ENCODE data around the gene PALB2. TPM values are rescaled to one million over a fixed set of nuclear protein-coding genes. Genes with fewer than 3 reads are reported as not detected.
A peak's percentile ranks its signal among the peaks of the same experiment; 100 is the strongest.

The PALB2 gene
- total and polyA plus RNA-seq, 2 of the 13 experiments (the other 11 are each of a cell fraction or from before 2014, with no cell fraction given), result 12.1 to 40.9 TPM

- no peak; the same call in 1 of the 2 replicates for TF ChIP-seq AFF4 (CRISPR knock-in tag; IDR thresholded peaks at IDR 0.05)
- TF ChIP-seq STAT6 (CRISPR knock-in tag; IDR thresholded peaks at IDR 0.05; ENCODE audit: borderline replicate concordance), result peak; percentile 95
- TF ChIP-seq ZNF83 (CRISPR knock-in tag; IDR thresholded peaks at IDR 0.05; ENCODE audit: borderline replicate concordance), result no peak; the same call in 1 of the 2 replicates
- TF ChIP-seq TRIM22 (IDR thresholded peaks at IDR 0.05), result no peak
- peak; percentile 84; the same call in 1 of the 2 replicates for TF ChIP-seq ZNF639 (CRISPR knock-in tag; conservative IDR thresholded peaks at IDR 0.05)
- TF ChIP-seq RCOR2 (CRISPR knock-in tag; IDR thresholded peaks at IDR 0.05), result no peak
- TF ChIP-seq MAFF (IDR thresholded peaks at IDR 0.05; ENCODE audit: low read depth, low read length), result peak; percentile 44; the same call in 1 of the 2 replicates
- TF ChIP-seq TOE1 (CRISPR knock-in tag; IDR thresholded peaks at IDR 0.05), result peak; percentile 31; the same call in 1 of the 2 replicates
- peak; percentile 50; the same call in 1 of the 2 replicates for TF ChIP-seq ZNF343 (CRISPR knock-in tag; IDR thresholded peaks at IDR 0.05)
- TF ChIP-seq CEBPZ (IDR thresholded peaks at IDR 0.05; ENCODE audit: low read length), result no peak
- TF ChIP-seq ZNF33B (CRISPR knock-in tag; IDR thresholded peaks at IDR 0.05), result peak; percentile 98
- TF ChIP-seq ZNF670 (CRISPR knock-in tag; IDR thresholded peaks at IDR 0.05; ENCODE audit: borderline replicate concordance), result no peak; the same call in none of the 2 replicates
These were observed at the start of gene PALB2, which contains the start of gene DCTN5 (continued) for GRCh38 chr16:23640931-23641765.

All from HepG2 (cell line).